ENCODE results near the gene PITRM1.

The PITRM1 gene

GRCh38 chr10:3137958-3138726 lies 34.4 kb downstream of the PITRM1 start:
- no peak for DNase-seq

- DNase-seq, result no peak
Measured at GRCh38 chr10:3136763-3137611, 35.6 kb downstream of the PITRM1 start.

- DNase-seq, result no peak
Measured at GRCh38 chr10:3136336-3136735, 36.2 kb downstream of the PITRM1 start.

GRCh38 chr10:3135006-3135405 lies 37.6 kb downstream of the PITRM1 start:
- DNase-seq, result no peak

GRCh38 chr10:3133948-3134347 lies 38.6 kb downstream of the PITRM1 start:
- DNase-seq, result no peak

GRCh38 chr10:3132036-3133025 lies 40.3 kb downstream of the PITRM1 start:
- no peak for DNase-seq

GRCh38 chr10:3131098-3131497 lies 41.5 kb downstream of the PITRM1 start:
- DNase-seq, result no peak

GRCh38 chr10:3129581-3130340 lies 42.8 kb downstream of the PITRM1 start:
- DNase-seq, result no peak

GRCh38 chr10:3128379-3129130 lies 44.0 kb downstream of the PITRM1 start:
- DNase-seq, result no peak

- DNase-seq, result no peak
Measured at GRCh38 chr10:3127921-3128320, 44.7 kb downstream of the PITRM1 start.

GRCh38 chr10:3126741-3127346 lies 45.7 kb downstream of the PITRM1 start:
- no peak for DNase-seq

- DNase-seq, result no peak
Measured at GRCh38 chr10:3126249-3126648, 46.3 kb downstream of the PITRM1 start.

GRCh38 chr10:3125527-3126170 lies 46.9 kb downstream of the PITRM1 start:
- no peak for DNase-seq

- no peak for DNase-seq
Measured at GRCh38 chr10:3124412-3125175, 48.0 kb downstream of the PITRM1 start.

GRCh38 chr10:3123571-3124411 lies 48.8 kb downstream of the PITRM1 start:
- no peak for DNase-seq

- no peak for DNase-seq
Measured at GRCh38 chr10:3122486-3123205, 49.9 kb downstream of the PITRM1 start.

- DNase-seq, result no peak
Measured at GRCh38 chr10:3122034-3122433, 50.5 kb downstream of the PITRM1 start.

Data from activated CD4-positive, alpha-beta T cell treated with anti-CD3 and anti-CD28 coated beads, Interleukin-2, amount 50 U/mL, for 1 hour (primary cell).